T-cell (primary cell): ENCODE results near the gene BTBD7. TPM values are rescaled to one million over a fixed set of nuclear protein-coding genes. Genes with fewer than 3 reads are reported as not detected.

ENCODE experiments used
- ATAC-seq, 4 experiments: fragments of 200-7000 bp in 3 of 4; fragments of 150-1000 bp in 1 of 4; cut with Tn5 transposase; replicated peaks in 1 of 4; 1 replicate in 3 of 4; 2 replicates in 1 of 4; pipeline ENCODE4 v1.10.0; 2021; ENCODE audit warnings: moderate library complexity in 3 of 4, mild to moderate bottlenecking in 2 of 4, moderate number of reproducible peaks in 1 of 4
- CTCF ChIA-PET, 2 donors: fragments of 300-600 bp; sonication (Branson Sonifier 250); formaldehyde crosslinking; loops; one replicate each; lab custom pipeline; 2022; ENCODE audit warnings: antibody characterized with exemption in 2 of 2; lab: Charles Lee
- POLR2A ChIA-PET, 2 donors: fragments of 300-600 bp; sonication (Branson Sonifier 250); formaldehyde crosslinking; loops; one replicate each; lab custom pipeline; 2022; ENCODE audit warnings: antibody characterized with exemption in 2 of 2; lab: Charles Lee
- DNase-seq, 35 experiments: peaks; one replicate each; pipeline versions ENCODE4 v3.0.0 to v3.0.0-alpha.2; 2013 to 2023
- H3K27ac ChIP-seq: one replicate; pipeline ENCODE4 v1.5.1; 2013; ENCODE audit warnings: low read length
- H3K27me3 ChIP-seq, 2 experiments: replicated peaks in 1 of 2; 1 replicate in 1 of 2; 2 replicates in 1 of 2; pipeline versions ENCODE4 v1.6.1 to v1.7.0; 2013; ENCODE audit warnings: low read length in 1 of 2, mixed read lengths in 1 of 2; ENCODE audit not compliant: control insufficient read depth in 2 of 2, insufficient read depth in 2 of 2; ENCODE audit errors: extremely low read depth in 1 of 2
- H3K36me3 ChIP-seq, 2 donors: 1 replicate in 1 of 2; 2 replicates in 1 of 2; pipeline versions ENCODE4 v1.6.1 to v1.7.0; 2013; ENCODE audit warnings: low read length in 1 of 2; ENCODE audit not compliant: control insufficient read depth in 2 of 2, insufficient read depth in 1 of 2; ENCODE audit errors: extremely low read depth in 1 of 2
- H3K4me1 ChIP-seq, 2 experiments: 1 replicate in 1 of 2; 2 replicates in 1 of 2; pipeline versions ENCODE4 v1.6.1 to v1.7.0; 2013; ENCODE audit warnings: low read length in 2 of 2, mixed read lengths in 1 of 2; ENCODE audit not compliant: insufficient read depth in 2 of 2, control insufficient read depth in 1 of 2; ENCODE audit errors: extremely low read depth in 1 of 2
- H3K4me3 ChIP-seq, 2 donors: 1 replicate in 1 of 2; 2 replicates in 1 of 2; pipeline versions ENCODE4 v1.5.1 to v1.7.0; 2013; ENCODE audit warnings: mild to moderate bottlenecking in 2 of 2, low read length in 1 of 2, moderate library complexity in 1 of 2; ENCODE audit not compliant: control insufficient read depth in 1 of 2; ENCODE audit errors: extremely low read depth in 1 of 2
- H3K9me3 ChIP-seq: 2 replicates; pipeline ENCODE4 v1.7.0; 2013
- H3K27ac Mint-ChIP-seq, 2 donors: one replicate each; pipeline ENCODE4 v1.8.0; 2020 to 2021; ENCODE audit warnings: mild to moderate bottlenecking in 2 of 2, mixed read lengths in 2 of 2
- H3K27me3 Mint-ChIP-seq, 2 donors: one replicate each; pipeline ENCODE4 v1.8.0; 2021 to 2022; ENCODE audit warnings: mixed read lengths in 2 of 2
- H3K36me3 Mint-ChIP-seq: one replicate; pipeline ENCODE4 v1.8.0; 2021; ENCODE audit warnings: mixed read lengths
- H3K4me1 Mint-ChIP-seq, 3 donors: one replicate each; pipeline ENCODE4 v1.8.0; 2020 to 2022; ENCODE audit warnings: mixed read lengths in 3 of 3, mild to moderate bottlenecking in 1 of 3
- H3K4me3 Mint-ChIP-seq, 3 donors: one replicate each; pipeline ENCODE4 v1.8.0; 2020 to 2022; ENCODE audit warnings: mild to moderate bottlenecking in 3 of 3, mixed read lengths in 3 of 3, moderate library complexity in 3 of 3
- H3K9me3 Mint-ChIP-seq, 3 donors: one replicate each; pipeline ENCODE4 v1.8.0; 2020 to 2022; ENCODE audit warnings: mixed read lengths in 3 of 3
- WGBS: methylation state at CpG from one replicate; pipeline ENCODE4 v1.1.5; 2013; ENCODE audit warnings: missing lambda C conversion rate; ENCODE audit not compliant: insufficient coverage; 5-methylcytosine and 5-hydroxymethylcytosine counted together
- total RNA-seq, 35 experiments: library from RNA in 6 of 35; stranded (reverse) in 6 of 35; fragments of 120-200 nt in 1 of 35; gene quantifications; one replicate each; pipeline versions ENCODE4 v1.2.1 to v1.2.4 and lab custom pipeline; 2013 to 2026

The BTBD7 gene
- 10 to 100 TPM; 21.6 to 26.1 (median 26.0) TPM for total RNA-seq
- 17.0 TPM for total RNA-seq (2013)
- 19.6 to 52.4 (median 30.1) reads per million in 29 experiments for total RNA-seq (lab: John Stamatoyannopoulos, UW)

- WGBS = under 1% methylated on average over 61 of the region's 74 CpGs
- no peaks in the 10 kb centered on the region for H3K36me3 Mint-ChIP-seq
- H3K4me1 ChIP-seq = peaks cover 16 to 19% of the 10 kb centered on the region in 2 experiments
Measured at GRCh38 chr14:93332853-93333630, at the start of gene BTBD7. Gene BTBD7 (minus strand): TSS chr14:93333036. CDS start chr14:93296051, 36,985 bp downstream.

GRCh38 chr14:93381644-93382043, 48.8 kb upstream of the BTBD7 start:
- H3K36me3 ChIP-seq = no peaks in the 10 kb centered on the region
- peaks cover 0 to 2% of the 10 kb centered on the region in 2 experiments for H3K27me3 ChIP-seq
- H3K4me1 Mint-ChIP-seq = no peaks in the 10 kb centered on the region
- H3K4me3 ChIP-seq = no peak overlapping the region
- H3K9me3 Mint-ChIP-seq = peaks cover 2 to 13% (median 6%) of the 10 kb centered on the region in 3 donors
- POLR2A ChIA-PET = no interaction called here
- no peaks in the 10 kb centered on the region for H3K4me1 ChIP-seq
- no peaks in the 10 kb centered on the region for H3K9me3 ChIP-seq
- H3K27ac ChIP-seq = no peak overlapping the region
- no peak for DNase-seq
- H3K4me3 Mint-ChIP-seq = no peak overlapping the region
- no peak overlapping the region for H3K27ac Mint-ChIP-seq
- H3K36me3 Mint-ChIP-seq = no peaks in the 10 kb centered on the region
- 29% methylated on average over 1 of the region's 1 CpG for WGBS
- H3K27me3 Mint-ChIP-seq = peaks cover 23 to 32% of the 10 kb centered on the region in 2 donors
- CTCF ChIA-PET = no interaction called here
- no peak for ATAC-seq

More at GRCh38 chr14:93332853-93333630, at the start of gene BTBD7:
- Histone ChIP-seq H3K27me3 (no peaks in the 10 kb centered on the region), H3K9me3 (no peaks in the 10 kb centered on the region), H3K27ac (peak within 1 kb of the TSS; percentile 79), H3K36me3 (no peaks in the 10 kb centered on the region), H3K4me3 (peak within 1 kb of the TSS; percentile 84 to 85)
- peak within 1 kb of the TSS; percentile 91 to 94 (median 92) for H3K4me3 Mint-ChIP-seq
- ChIA-PET CTCF (no interaction called here), POLR2A (no interaction called here)
- peaks cover 48 to 51% (median 50%) of the 10 kb centered on the region in 3 donors for H3K4me1 Mint-ChIP-seq
- H3K9me3 Mint-ChIP-seq = no peaks in the 10 kb centered on the region
- ATAC-seq (peak; percentile 93 to 97 (median 96)), DNase-seq (peak; percentile 88 to 97 (median 93))
- no peaks in the 10 kb centered on the region for H3K27me3 Mint-ChIP-seq
- H3K27ac Mint-ChIP-seq = peak within 1 kb of the TSS; percentile 86 to 93

- Histone ChIP-seq H3K27ac (no peak overlapping the region), H3K9me3 (no peaks in the 10 kb centered on the region), H3K36me3 (no peaks in the 10 kb centered on the region), H3K4me3 (no peak overlapping the region), H3K27me3 (peaks cover 0 to 2% of the 10 kb centered on the region in 2 experiments), H3K4me1 (no peaks in the 10 kb centered on the region)
- Mint-ChIP-seq H3K9me3 (peaks cover 2 to 11% (median 6%) of the 10 kb centered on the region in 3 donors), H3K4me1 (no peaks in the 10 kb centered on the region), H3K27ac (no peak overlapping the region), H3K36me3 (no peaks in the 10 kb centered on the region), H3K4me3 (no peak overlapping the region), H3K27me3 (peaks cover 21% of the 10 kb centered on the region in 2 donors)
- ChIA-PET CTCF (no interaction called here), POLR2A (no interaction called here)
- no CpG with 5 or more reads among the region's 1 CpG for WGBS
- DNase-seq (no peak), ATAC-seq (no peak)
Measured at GRCh38 chr14:93379831-93380230, 47.0 kb upstream of the BTBD7 start.

- no peaks in the 10 kb centered on the region for H3K9me3 ChIP-seq
- ChIA-PET POLR2A (no interaction called here), CTCF (no interaction called here)
- WGBS = 87% methylated on average over 3 of the region's 6 CpGs
- DNase-seq (peak in 1 of 35 experiments; percentile 7), ATAC-seq (no peak)
- Mint-ChIP-seq H3K9me3 (peaks cover 0 to 11% (median 6%) of the 10 kb centered on the region in 3 donors), H3K4me3 (no peak overlapping the region), H3K4me1 (no peaks in the 10 kb centered on the region), H3K36me3 (no peaks in the 10 kb centered on the region), H3K27ac (no peak overlapping the region), H3K27me3 (peaks cover 11 to 17% of the 10 kb centered on the region in 2 donors)
- H3K27ac ChIP-seq = no peak overlapping the region
- no peaks in the 10 kb centered on the region for H3K36me3 ChIP-seq
- peaks cover 2% of the 10 kb centered on the region in 2 experiments for H3K27me3 ChIP-seq
- H3K4me1 ChIP-seq = no peaks in the 10 kb centered on the region
- H3K4me3 ChIP-seq = no peak overlapping the region
Measured at GRCh38 chr14:93375673-93376156, 42.9 kb upstream of the BTBD7 start.

GRCh38 chr14:93369713-93370266, 37.0 kb upstream of the BTBD7 start:
- H3K27me3 Mint-ChIP-seq = peaks cover 27 to 28% of the 10 kb centered on the region in 2 donors
- Histone ChIP-seq H3K4me1 (no peaks in the 10 kb centered on the region), H3K4me3 (no peak overlapping the region), H3K27me3 (peaks cover 0 to 2% of the 10 kb centered on the region in 2 experiments), H3K27ac (no peak overlapping the region), H3K36me3 (no peaks in the 10 kb centered on the region), H3K9me3 (no peaks in the 10 kb centered on the region)
- no peak overlapping the region for H3K27ac Mint-ChIP-seq
- POLR2A ChIA-PET = no interaction called here
- H3K4me3 Mint-ChIP-seq = no peak overlapping the region
- no CpG with 5 or more reads among the region's 4 CpGs for WGBS
- no peaks in the 10 kb centered on the region for H3K4me1 Mint-ChIP-seq
- peak in 1 of 35 experiments; percentile 3 for DNase-seq
- no peaks in the 10 kb centered on the region for H3K36me3 Mint-ChIP-seq
- peaks cover 0 to 11% (median 6%) of the 10 kb centered on the region in 3 donors for H3K9me3 Mint-ChIP-seq
- CTCF ChIA-PET = no interaction called here
- no peak for ATAC-seq

GRCh38 chr14:93368996-93369712, 36.3 kb upstream of the BTBD7 start:
- ATAC-seq (no peak), DNase-seq (no peak)
- 86% methylated on average over 1 of the region's 5 CpGs for WGBS
- Mint-ChIP-seq H3K9me3 (peaks cover 0 to 11% (median 6%) of the 10 kb centered on the region in 3 donors), H3K27me3 (peaks cover 28 to 31% of the 10 kb centered on the region in 2 donors), H3K4me1 (no peaks in the 10 kb centered on the region), H3K27ac (no peak overlapping the region), H3K36me3 (no peaks in the 10 kb centered on the region), H3K4me3 (no peak overlapping the region)
- H3K4me1 ChIP-seq = no peaks in the 10 kb centered on the region
- H3K27ac ChIP-seq = no peak overlapping the region
- no peak overlapping the region for H3K4me3 ChIP-seq
- H3K9me3 ChIP-seq = no peaks in the 10 kb centered on the region
- CTCF ChIA-PET = no interaction called here
- no peaks in the 10 kb centered on the region for H3K36me3 ChIP-seq
- POLR2A ChIA-PET = no interaction called here
- H3K27me3 ChIP-seq = peaks cover 0 to 2% of the 10 kb centered on the region in 2 experiments
